GM23338 (cell line): Measurements from ENCODE around the gene NUMBL. TPM values are rescaled to one million over a fixed set of nuclear protein-coding genes. Genes with fewer than 3 reads are reported as not detected.

Source experiments
- ATAC-seq: fragments of 200-7000 bp; cut with Tn5 transposase; 3 replicates; pipeline ENCODE4 v1.9.1; 2020
- DNase-seq: peaks from one replicate; pipeline ENCODE4 v3.0.0-alpha.2; 2015; ENCODE audit warnings: low spot score
- H2AFZ ChIP-seq: fragments of 200-600 bp; sonication (generic); 2 replicates; pipeline ENCODE4 v1.8.0; 2016; ENCODE audit warnings: antibody characterized with exemption, mild to moderate bottlenecking, moderate library complexity
- H3F3A ChIP-seq: fragments of 200-600 bp; sonication (generic); replicated peaks from 2 replicates; pipeline ENCODE4 v1.8.0; 2017; ENCODE audit warnings: antibody characterized with exemption, mixed run types, low read depth
- H3K27ac ChIP-seq: fragments of 200-600 bp; sonication (generic); 2 replicates; pipeline ENCODE4 v1.6.1; 2016; ENCODE audit warnings: low read depth
- H3K27me3 ChIP-seq: fragments of 200-600 bp; sonication (generic); 2 replicates; pipeline ENCODE4 v1.8.0; 2016; ENCODE audit warnings: mild to moderate bottlenecking, mixed run types, moderate library complexity; ENCODE audit not compliant: insufficient read depth
- H3K36me3 ChIP-seq: fragments of 200-600 bp; sonication (generic); 2 replicates; pipeline ENCODE4 v1.8.0; 2016; ENCODE audit warnings: mild to moderate bottlenecking; ENCODE audit not compliant: insufficient read depth
- H3K4me1 ChIP-seq: fragments of 200-600 bp; sonication (generic); 2 replicates; pipeline ENCODE4 v1.8.0; 2016; ENCODE audit warnings: mild to moderate bottlenecking, moderate library complexity; ENCODE audit not compliant: insufficient read depth
- H3K4me2 ChIP-seq: fragments of 200-600 bp; sonication (generic); 2 replicates; pipeline ENCODE4 v1.7.1; 2017; ENCODE audit warnings: mixed run types
- H3K4me3 ChIP-seq: fragments of 200-600 bp; sonication (generic); 2 replicates; pipeline ENCODE4 v1.6.1; 2016; ENCODE audit warnings: mixed run types
- H3K79me2 ChIP-seq: fragments of 200-600 bp; sonication (generic); replicated peaks from 2 replicates; pipeline ENCODE4 v1.8.0; 2017; ENCODE audit warnings: mild to moderate bottlenecking; ENCODE audit not compliant: insufficient read depth
- H3K9me2 ChIP-seq: fragments of 200-600 bp; sonication (generic); 2 replicates; pipeline ENCODE4 v1.8.0; 2017; ENCODE audit not compliant: insufficient read depth
- H4K20me1 ChIP-seq: fragments of 200-600 bp; sonication (generic); replicated peaks from 2 replicates; pipeline ENCODE4 v1.8.0; 2017; ENCODE audit warnings: mild to moderate bottlenecking; ENCODE audit not compliant: insufficient read depth
- H3K27ac Mint-ChIP-seq: 2 replicates; pipeline ENCODE4 v1.8.0; 2020; ENCODE audit warnings: inconsistent platforms, mild to moderate bottlenecking, moderate library complexity, mixed read lengths
- H3K27me3 Mint-ChIP-seq: 3 replicates; pipeline ENCODE4 v1.8.0; 2022; ENCODE audit warnings: low read depth, mild to moderate bottlenecking, moderate library complexity, mixed read lengths, inconsistent platforms; ENCODE audit not compliant: insufficient read depth, poor library complexity
- H3K36me3 Mint-ChIP-seq: 3 replicates; pipeline ENCODE4 v1.8.0; 2021; ENCODE audit warnings: low read depth, mild to moderate bottlenecking, inconsistent platforms, moderate library complexity, mixed read lengths
- H3K4me1 Mint-ChIP-seq: 3 replicates; pipeline ENCODE4 v1.8.0; 2020; ENCODE audit warnings: mild to moderate bottlenecking, inconsistent platforms, mixed read lengths
- H3K4me3 Mint-ChIP-seq: 3 replicates; pipeline ENCODE4 v1.8.0; 2021; ENCODE audit warnings: moderate library complexity, mild to moderate bottlenecking, inconsistent platforms, mixed read lengths
- H3K9me3 Mint-ChIP-seq: 3 replicates; pipeline ENCODE4 v1.8.0; 2020; ENCODE audit warnings: moderate library complexity, mild to moderate bottlenecking, inconsistent platforms, mixed read lengths
- JUNB ChIP-seq: IDR thresholded peaks from one replicate; pipeline ENCODE4 v1.6.1; 2016; ENCODE audit warnings: antibody characterized with exemption; ENCODE audit not compliant: unreplicated experiment
- POLR2AphosphoS5 ChIP-seq: IDR thresholded peaks from 2 replicates; pipeline ENCODE4 v1.6.1; 2016; ENCODE audit warnings: antibody characterized with exemption, low read depth
- ZNF114 ChIP-seq: fragments of 250-450 bp; sonication (Bioruptor Pico); IDR thresholded peaks from 2 replicates; pipeline ENCODE4 v1.5.0; 2020; ENCODE audit warnings: mild to moderate bottlenecking, moderate library complexity
- ZNF462 ChIP-seq: fragments of 250-450 bp; sonication (Bioruptor Pico); IDR thresholded peaks from 2 replicates; pipeline ENCODE4 v1.5.0; 2020; ENCODE audit warnings: mild to moderate bottlenecking, moderate library complexity
- polyA plus RNA-seq: library from polyadenylated mRNA; unstranded; fragments of >200 nt; fragmentation: Nextera tagmentation; extraction: Ambion mirVana; gene quantifications from 2 replicates; pipeline ENCODE4 v1.2.1, GENCODE V29; 2016
- total RNA-seq: library from RNA; depleted of rRNA; stranded (reverse); fragments of >200 nt; shearing (Covaris generic); gene quantifications from 2 replicates; pipeline ENCODE4 v1.2.3, GENCODE V29; 2014

Gene NUMBL
- total and polyA plus RNA-seq, 2 experiments from 2014 or later: 8.5 to 28.5 TPM

GRCh38 chr19:40719414-40719894 lies 29.0 kb upstream of the NUMBL start:
- peaks cover 22% of the 10 kb centered on the region for H3K4me1 Mint-ChIP-seq
- Histone ChIP-seq H4K20me1 (peaks cover 10% of the 10 kb centered on the region), H3K9me2 (no peaks in the 10 kb centered on the region), H3K4me1 (peaks cover 20% of the 10 kb centered on the region), H3K4me3 (peak overlapping the region; percentile 99), H3K27me3 (no peaks in the 10 kb centered on the region), H3F3A (peaks cover 15% of the 10 kb centered on the region; the same call in 1 of the 2 replicates), H2AFZ (no peak overlapping the region), H3K36me3 (no peaks in the 10 kb centered on the region), H3K79me2 (peaks cover 38% of the 10 kb centered on the region), H3K27ac (peak overlapping the region; percentile 84; the same call in 1 of the 2 replicates), H3K4me2 (peak overlapping the region; percentile 96)
- TF ChIP-seq POLR2AphosphoS5 (no peak), ZNF462 (no peak)
- H3K4me3 Mint-ChIP-seq: peak overlapping the region; percentile 79
- ATAC-seq (no peak), DNase-seq (no peak)
- H3K27ac Mint-ChIP-seq: no peak overlapping the region
- H3K36me3 Mint-ChIP-seq: peaks cover 25% of the 10 kb centered on the region
- peaks cover 12% of the 10 kb centered on the region for H3K27me3 Mint-ChIP-seq
- H3K9me3 Mint-ChIP-seq: no peaks in the 10 kb centered on the region

- Histone ChIP-seq H2AFZ (peak overlapping the region; percentile 72; the same call in 1 of the 2 replicates), H3K27me3 (no peaks in the 10 kb centered on the region), H3K79me2 (peaks cover 38% of the 10 kb centered on the region), H3K36me3 (no peaks in the 10 kb centered on the region), H3K9me2 (no peaks in the 10 kb centered on the region), H4K20me1 (peaks cover 10% of the 10 kb centered on the region), H3K4me3 (peak overlapping the region; percentile 99), H3K27ac (peak overlapping the region; percentile 84), H3F3A (peaks cover 15% of the 10 kb centered on the region; the same call in 1 of the 2 replicates), H3K4me1 (peaks cover 22% of the 10 kb centered on the region), H3K4me2 (peak overlapping the region; percentile 96)
- H3K27me3 Mint-ChIP-seq: peaks cover 12% of the 10 kb centered on the region
- H3K27ac Mint-ChIP-seq: peak overlapping the region; percentile 79
- H3K4me1 Mint-ChIP-seq: peaks cover 23% of the 10 kb centered on the region
- ATAC-seq: peak; percentile 3
- peaks cover 21% of the 10 kb centered on the region for H3K36me3 Mint-ChIP-seq
- H3K4me3 Mint-ChIP-seq: peak overlapping the region; percentile 79
- peak; percentile 54 for DNase-seq
- H3K9me3 Mint-ChIP-seq: no peaks in the 10 kb centered on the region
- TF ChIP-seq ZNF462: no peak
- no peak for TF ChIP-seq ZNF114 (CRISPR knock-in tag)
- TF ChIP-seq JUNB: no peak
Measured at GRCh38 chr19:40718774-40719391, 28.4 kb upstream of the NUMBL start.
